Activated naive CD4-positive, alpha-beta T cell treated with Interleukin-2 at 50 U/mL for 16 hours (primary cell): ENCODE measurements around the gene CDC42EP1.
"Not testable (repeated sequence)": the region's sequence is repeated elsewhere in the genome, so short reads cannot be mapped to it uniquely, and the experiment has no call there.

Experiments used
- DNase-seq: peaks from one replicate; pipeline ENCODE4 v3.0.0-alpha.2; 2020

Gene CDC42EP1, protein sequence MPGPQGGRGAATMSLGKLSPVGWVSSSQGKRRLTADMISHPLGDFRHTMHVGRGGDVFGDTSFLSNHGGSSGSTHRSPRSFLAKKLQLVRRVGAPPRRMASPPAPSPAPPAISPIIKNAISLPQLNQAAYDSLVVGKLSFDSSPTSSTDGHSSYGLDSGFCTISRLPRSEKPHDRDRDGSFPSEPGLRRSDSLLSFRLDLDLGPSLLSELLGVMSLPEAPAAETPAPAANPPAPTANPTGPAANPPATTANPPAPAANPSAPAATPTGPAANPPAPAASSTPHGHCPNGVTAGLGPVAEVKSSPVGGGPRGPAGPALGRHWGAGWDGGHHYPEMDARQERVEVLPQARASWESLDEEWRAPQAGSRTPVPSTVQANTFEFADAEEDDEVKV

DNA sequence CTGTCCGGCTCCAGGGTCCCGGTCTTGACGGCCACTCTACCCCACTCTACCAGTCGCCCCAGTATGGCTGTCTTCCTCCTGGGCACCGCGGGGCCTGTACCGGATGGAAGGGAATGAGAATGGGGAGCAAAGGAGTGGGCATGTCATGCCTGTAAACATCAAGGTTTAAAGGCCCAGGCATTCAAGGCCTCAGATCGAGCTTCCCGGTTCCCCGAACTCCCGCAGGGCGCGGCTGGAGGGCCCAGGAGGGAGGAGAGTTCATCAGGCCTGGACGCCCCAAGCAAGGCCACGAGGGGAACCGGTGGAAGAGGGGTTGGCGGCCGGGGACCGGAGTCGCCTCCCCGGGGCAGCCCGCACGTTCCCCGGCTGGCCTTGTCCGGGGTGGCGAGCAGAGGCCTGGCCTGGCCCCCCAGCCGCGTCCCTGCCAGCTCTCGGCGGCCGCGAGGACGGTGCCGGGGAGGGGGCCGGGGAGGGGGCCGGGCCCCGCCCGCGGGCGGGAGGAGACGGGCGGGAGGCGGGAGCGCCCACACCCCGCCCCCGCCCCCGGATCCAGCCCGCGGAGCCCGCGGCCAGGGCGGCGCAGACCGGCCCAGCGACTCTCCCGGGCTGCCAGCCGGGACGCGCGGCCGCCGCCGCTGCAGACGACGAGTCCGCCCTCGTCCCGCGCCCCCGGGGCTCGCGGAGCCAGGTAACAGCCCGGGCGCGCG, at the start of gene CDC42EP1:
Gene CDC42EP1, plus strand, starts transcription at position 580 of the 707 bp plus-strand sequence. CDS start 5,870 bp downstream, outside the sequence.
- no peak for DNase-seq

DNA sequence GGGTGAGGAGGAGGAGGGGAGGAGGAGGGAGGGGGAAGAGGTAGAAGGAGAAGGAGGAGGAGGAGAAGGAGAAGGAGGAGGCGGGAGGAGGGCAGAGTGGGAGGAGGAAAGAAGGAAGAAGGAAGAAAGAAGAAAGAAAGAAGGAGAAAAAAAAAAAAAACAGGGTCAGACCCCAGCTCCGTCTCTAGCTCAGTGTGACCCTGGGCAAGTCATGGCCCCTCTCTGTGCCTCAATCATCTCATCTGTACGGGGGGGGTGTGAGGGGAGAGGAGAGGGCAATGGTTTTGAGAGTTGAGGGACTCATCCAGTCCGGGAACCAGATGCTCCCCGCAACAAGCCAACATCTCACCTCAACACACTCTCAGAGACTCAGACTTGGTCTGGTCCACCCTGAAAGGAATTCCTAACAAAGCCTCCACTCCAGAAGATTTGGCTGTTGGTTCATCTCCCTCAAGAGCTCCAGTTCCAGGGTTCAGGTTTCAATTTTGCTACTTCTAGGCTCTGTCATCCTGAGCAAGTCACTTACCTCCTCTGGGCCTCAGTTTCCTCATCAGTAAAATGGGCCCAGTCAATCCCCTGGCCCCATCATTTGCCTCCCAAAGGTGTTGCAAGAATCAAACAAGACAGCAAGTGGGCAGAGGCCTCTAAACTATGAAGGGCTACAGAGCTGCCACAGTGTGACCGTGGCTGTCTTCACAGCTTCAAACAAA, 48.7 kb upstream of the CDC42EP1 start:
- DNase-seq = no peak

DNA sequence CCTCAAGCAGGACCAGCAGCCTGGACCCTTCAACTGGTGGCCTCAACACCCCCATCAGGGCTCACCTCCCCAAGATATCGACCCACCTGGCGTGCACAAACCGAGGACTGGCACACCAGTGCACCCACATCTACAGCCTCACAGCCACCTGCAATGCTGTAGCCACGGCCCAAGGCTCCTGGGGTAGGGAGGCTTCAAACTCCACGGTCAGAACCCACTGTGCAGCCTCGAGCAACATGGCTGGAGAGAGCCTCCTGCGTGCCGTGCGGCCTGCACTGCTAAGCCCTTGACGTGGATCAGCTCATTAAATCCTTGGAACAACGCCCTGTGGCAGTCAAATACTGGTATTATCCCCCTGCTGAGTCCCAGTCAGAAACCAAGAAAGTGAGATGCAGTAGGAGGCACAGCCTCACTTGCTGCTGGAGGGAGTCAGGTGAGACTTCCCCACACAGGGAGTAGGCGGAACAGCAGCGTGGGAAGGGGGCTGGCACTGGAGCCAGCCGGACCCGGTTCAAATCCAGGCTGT, 45.7 kb upstream of the CDC42EP1 start:
- DNase-seq = no peak

DNA sequence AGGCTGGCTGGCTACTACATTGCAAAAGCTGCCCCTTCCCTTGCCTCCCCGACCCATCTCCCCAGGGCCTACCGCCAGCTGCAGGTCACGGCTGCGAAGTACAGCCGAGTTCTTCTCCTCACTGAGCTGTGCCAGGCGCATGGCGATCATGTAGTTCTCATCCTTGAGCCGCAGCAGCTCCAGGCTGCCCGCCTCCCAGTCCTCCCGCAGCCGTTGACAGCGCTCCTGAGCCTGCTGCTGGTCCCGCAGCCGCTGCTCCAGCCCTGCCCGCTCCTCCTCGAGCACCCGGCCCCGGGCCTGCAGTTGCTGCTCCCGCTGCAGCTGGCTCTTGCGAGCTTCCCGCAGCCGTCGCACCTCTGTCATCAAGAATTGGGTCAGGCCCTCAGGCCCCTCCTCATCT, 44.4 kb upstream of the CDC42EP1 start:
- no peak for DNase-seq

DNA sequence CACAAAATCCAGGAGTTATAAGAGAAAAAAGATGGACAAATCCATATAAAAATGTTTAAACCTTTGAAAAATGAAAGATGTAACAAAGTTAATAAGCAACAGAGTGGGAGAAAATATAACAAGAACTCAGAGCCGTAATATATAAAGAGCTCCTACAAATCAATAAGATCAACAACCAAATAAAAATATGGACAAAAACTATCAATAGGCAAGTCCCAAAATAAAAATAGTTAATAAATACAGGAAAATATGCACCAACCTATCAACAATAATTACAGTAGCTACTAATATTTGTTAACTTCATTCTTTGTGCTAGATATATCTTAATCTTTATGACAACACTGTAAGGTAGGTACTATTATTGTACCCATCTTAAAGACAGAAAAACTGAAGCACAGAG, 43.8 kb upstream of the CDC42EP1 start:
- DNase-seq = no peak

DNA sequence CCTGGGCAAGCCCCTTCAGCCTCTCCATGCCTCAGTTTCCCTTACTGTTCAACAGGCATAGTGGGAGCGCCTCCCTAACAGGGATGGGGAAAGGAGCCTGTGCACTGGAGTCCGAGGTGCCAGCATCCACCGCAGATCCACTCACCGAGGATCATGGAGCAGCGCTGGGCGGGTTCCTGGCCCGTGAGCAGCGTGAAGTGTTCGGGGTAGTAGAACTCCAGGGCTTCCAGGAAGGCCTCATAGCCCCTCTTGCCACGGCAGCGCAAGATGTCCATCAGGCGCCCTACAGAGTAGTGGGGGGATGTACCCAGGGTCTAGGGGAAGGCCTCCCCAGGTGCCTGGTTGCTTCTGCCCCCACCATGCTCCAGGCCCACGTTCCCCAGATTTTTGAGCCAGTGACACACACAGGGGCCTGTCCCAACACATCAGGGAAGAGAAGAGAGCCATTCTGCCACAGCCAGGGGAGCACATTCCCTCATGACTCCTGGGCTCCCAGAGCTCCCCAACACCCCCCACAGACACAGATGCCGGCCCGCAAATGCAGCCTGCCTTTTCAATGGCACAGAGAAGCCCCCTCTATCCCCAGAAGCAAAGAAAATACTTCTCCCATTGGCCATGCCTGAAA, 42.3 kb upstream of the CDC42EP1 start:
- no peak for DNase-seq

DNA sequence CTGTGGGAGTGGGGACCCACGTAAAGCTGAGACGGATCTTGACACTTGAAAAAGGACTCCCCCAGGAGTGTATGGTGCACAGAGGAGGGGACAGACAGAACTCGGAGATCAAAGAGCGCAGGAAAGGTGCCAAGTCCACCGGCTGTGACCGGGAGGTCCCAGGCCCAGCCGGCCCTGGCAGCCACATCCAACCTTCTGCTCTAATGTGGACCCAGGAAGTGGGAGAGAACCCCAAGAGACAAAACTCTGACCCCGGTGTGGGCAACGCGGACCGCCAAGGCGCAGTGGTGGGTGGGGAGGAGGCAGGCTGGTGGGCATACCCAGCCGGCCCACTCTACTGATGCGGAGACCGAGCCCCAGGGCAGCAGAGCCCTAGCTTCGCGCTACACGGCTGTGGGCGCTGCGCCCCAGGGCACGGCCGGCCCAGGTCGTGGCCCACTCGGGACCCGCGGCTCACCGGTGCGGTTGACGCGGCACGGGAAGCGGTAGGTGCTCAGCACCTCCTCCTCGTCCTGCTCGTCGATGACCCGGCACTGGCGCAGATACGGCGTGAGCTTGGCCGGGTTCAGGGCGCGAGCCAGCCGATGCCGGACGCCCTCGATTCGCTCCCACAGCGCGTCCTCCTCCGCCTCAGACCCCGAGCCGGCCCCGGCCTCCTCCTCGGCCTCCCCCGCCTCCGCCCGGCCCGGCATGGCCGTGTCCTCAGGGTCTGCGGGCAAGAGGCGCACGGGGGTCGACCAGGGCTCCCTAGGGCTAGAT, 41.6 kb upstream of the CDC42EP1 start:
- DNase-seq = no peak

DNA sequence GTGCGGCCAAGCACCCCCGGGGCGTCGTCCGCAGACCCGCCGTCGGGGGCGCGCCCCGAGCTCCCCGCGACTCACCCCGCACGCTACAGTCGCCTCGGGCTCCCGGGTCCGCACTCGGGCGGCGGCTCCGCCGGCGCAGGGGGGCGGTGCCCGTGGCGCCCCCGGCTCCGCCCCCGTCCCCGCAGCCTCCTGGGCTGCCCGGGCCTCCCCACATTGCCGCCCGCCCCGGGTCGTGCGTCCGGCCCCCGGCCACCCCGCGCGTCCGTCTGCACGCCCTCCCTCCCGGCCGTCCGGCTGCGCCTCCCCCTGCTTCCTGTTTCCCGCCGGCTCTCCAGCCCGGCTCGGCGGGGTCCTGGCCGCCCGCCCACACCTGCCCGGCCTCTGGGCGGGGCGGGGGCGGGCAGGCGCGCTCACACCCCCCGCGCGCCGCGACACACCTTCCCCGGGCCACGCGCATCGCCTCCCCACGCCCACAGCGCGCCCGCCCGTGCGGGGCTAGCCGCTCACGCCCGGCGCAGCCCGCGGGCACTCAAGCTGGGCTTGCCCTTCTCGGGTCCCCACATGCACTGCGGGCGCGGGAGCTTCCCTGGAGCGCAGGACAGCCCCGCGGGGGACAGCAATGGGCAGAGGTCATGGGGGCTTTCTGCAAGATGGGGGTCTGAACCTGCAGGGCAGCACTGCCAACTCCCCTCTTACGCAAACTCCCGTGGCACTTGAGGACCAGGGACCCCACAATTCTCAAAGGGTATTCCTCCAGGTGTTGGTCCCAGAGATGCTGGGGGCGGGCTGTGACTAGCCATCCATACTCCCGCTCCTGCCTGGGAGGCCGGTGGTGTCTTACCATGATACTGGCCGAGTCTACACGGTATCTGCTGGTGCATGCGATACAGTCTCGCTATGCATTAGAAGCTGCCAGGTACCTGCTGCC, 40.7 kb upstream of the CDC42EP1 start, which contains the start of gene CARD10:
Gene CARD10, minus strand, starts transcription at position 148 of the 928 bp plus-strand sequence. CDS start 215 bp downstream, outside the sequence.
- peak; percentile 17 for DNase-seq

DNA sequence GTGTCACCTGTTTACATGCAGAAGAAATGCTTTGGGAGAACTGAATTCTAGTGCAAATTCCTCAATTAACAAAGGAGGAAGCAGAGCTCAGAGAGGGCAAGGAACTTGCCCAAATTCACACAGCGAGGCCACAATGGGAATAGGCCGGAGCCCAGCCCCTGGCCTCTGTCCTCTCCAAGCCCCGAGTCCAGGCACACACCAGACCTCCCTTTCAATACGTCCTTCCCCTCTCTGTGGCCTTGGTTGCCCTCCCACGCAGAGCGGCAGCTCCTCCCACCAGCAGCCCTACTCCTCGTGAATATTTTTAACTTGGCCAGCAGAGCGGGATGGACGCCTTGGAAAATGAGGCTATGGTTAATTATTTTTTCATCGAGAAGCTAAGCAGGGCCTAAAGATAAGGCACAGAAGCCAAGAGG, 39.5 kb upstream of the CDC42EP1 start:
- DNase-seq = no peak

DNA sequence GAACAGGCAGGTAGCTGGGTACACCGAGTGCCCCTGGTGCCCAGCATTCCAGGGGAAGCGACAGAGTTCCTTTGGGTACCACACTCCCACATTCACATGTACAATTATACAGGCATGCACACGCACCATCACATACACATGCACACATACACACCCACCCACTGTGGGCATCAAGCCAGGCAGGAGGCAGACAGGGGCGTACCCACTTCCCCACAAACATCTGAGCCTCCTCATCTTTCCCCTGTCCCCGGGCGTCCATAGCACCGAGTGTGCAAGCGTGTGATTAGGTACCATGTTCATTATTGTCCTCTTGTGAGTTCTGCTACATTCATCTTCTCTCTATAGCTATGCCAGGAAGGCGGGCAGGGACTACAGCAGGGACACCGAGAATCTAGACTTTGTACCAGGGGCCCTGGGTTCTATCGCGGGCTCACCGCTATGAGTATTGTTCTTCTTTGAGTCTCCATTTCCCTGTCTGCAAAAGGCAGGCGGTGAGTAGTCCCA, 39.0 kb upstream of the CDC42EP1 start:
- DNase-seq = no peak

DNA sequence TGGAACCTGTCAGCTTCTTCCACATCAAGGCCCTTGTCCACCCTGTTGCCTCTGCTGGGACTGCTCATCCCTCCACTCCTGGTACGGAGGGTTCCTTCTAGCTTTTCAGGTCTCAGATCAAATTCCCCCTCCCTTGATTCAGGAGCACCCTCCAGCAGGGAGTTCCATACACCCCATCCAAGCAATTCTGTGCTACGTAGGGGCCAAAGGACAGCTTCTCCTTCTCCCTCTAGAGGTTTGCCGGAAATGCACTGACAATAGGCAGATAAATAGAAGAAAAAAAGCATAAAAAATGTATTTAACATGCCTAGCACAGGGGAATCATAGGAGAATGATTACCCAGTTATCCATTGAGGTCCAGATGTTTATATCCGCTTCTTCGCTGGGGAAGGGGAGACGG, 37.8 kb upstream of the CDC42EP1 start:
- no peak for DNase-seq

DNA sequence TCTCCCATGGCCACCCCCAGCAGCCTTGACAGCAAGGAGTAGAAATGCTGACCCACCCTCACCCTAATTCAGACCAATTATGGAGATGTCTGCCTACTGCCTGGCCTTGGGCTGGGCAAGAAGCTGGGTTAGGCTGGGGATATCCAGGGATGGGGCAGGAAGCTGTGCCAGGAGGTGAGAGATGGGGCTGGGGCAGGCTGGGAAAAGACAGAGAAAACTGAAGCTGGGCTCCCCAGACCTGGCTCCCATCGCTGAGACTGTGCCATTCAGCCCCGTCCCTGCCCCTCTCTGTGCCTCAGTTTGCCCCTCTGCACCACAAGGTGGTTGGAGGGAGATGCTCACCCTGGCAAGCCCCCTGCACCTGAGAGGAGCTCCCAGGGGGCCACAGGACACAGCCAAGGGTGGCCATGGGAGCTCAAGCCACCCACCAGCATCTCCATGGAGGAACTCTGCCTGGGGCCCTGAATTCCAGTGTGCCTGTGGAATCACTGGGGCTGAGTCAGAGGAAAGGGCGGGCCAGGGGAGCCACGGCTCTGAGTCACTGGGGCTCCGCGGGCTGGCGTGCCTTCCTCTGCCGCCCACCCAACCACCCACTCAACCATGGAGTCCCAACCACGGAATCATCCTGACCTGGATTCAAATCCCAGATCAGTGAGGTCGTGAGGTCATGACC, 35.1 kb upstream of the CDC42EP1 start:
- DNase-seq = peak; percentile 47

DNA sequence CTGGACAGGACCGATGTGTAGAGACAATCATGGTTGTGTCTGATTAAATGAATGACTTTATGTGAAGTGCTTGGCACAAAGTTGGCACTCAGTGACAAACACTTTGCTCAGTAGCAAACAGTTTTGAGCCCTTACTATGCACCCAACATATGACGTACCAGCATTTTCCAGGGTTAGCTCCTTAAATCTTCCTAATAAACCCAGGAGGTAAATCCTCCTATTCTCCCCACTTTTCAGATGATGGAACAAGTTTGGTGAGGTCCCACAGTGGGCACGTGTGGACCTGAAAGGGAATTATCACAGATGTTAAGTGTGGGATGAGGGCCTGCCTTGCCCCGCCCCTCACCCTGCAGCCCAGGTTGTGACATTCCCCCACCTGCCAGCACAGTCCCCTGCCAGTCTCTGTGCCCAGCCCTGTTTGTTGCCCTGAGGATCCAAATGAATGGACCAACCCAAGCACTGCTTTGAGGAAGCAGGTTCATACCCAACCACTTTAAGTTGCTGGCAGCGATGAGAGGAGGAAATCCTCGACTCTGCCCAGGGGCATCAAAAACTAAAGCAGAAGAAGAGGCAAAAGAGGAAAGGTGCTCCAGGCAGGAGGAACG, 34.4 kb upstream of the CDC42EP1 start:
- no peak for DNase-seq

DNA sequence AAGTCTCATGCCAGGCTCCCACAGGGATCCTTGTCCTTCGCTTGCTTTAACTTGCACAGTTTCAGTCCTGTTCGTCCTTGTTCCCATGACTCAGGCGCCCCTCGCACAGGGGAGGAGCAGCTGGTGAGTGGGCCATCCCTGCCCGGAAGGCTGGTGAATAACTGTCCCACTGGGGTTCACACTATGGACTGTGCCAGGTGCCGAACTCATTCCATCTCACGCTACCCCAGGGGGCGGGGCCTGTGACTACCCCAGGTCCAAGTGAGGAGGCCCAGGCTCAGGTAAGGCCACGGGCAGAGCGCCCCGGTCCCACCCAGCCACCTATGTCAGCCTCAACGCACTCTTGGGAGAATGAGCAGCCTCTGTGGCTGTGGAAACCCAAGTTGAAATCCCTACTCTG, 33.9 kb upstream of the CDC42EP1 start:
- DNase-seq = no peak

DNA sequence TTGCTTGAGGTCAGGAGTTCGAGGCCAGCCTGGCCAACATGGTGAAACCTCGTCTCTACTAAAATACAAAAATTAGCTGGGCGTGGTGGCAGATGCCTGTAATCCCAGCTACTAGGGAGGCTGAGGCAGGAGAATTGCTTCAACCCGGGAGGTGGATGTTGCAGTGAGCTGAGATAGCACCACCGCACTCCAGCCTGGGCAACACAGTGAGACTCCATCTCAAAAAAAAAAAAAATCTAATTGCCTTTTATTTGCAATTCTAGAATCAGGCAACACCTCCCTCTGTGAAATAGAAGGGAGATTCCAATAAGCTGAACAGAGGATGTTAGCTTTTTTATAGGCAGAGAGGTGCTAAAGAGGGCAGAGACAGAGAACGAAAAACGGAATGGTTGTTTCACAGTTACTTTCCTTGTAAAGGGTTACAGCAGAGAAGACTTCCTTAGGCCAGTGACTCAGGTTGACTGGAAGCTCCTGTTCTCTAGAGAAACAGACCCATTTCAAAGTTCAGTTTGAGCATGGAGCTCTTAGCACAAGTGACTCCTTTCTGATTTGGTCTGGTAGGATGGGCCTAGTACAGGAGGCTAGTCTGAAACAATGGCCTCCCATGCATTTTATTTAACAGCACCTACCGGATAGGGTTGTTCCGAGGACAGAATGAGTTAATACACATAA, 33.1 kb upstream of the CDC42EP1 start:
- not testable (repeated sequence) for DNase-seq

DNA sequence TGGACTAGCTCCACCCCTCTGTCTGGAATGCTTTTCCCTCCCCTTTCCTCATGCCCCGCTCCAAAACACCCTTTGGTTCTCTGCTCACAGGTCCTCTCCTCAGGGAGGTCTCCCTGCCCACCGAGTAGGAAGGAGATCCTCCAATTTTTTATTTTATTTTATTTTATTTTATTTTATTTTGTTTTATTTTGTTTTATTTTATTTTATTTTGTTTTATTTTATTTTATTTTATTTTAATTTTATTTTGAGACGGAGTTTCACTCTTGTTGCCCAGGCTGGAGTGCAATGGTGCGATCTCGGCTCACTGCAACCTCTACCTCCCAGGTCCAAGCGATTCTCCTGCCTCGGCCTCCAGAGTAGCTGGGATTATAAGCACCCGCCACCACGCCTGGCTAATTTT, 32.3 kb upstream of the CDC42EP1 start:
- not testable (repeated sequence) for DNase-seq

DNA sequence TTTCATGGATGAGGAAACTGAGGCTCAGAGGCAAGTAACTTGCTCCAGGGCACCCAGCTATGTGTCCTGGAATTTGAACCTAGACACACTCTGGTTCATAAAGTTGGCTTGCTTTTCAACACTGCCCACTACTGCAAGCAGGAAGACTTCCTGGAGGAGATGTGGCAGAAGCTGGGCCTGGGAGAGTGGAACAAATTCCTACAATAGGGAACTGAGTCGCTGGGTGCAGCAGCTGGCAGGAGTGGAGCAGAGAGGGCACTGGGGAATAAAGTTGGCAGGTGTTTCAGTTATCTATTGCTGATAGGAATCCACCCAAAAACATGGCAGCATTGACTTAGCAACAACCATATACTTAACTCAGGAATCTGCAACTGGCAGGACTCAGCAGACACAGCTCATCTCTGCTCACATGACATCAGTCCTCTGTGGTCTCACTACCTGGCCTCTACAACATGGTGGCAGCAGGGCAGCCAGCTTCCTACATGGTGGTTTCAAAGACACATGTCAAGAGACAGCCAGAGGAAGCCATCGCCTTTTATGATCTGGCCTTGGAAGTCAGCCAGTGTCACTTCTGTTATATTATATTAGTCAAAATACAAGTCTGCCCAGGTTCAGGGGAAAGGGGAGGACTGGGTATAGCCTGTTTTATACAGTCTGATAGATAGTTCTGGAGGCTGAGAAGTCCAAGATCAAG, 30.5 kb upstream of the CDC42EP1 start:
- no peak for DNase-seq

DNA sequence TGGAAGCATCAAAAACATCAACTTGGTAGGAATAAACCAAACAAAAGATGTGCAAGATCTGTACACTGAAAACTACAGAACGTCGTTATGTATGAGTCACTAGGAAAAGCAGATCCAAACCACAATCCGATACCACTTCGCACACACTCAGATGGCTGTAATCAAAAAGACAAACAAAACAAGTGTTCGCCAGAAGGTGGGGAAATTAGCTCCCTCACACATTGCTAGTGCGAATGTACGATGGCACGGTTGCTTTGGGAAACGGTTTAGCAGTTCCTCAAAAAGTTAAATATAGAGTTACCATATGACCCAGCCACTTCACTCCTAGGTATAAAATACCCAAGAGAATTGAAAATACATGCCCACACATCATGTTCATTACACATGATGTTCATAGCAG, 26.3 kb upstream of the CDC42EP1 start:
- no peak for DNase-seq
